ENCODE data around the gene TCEANC2.

DNA sequence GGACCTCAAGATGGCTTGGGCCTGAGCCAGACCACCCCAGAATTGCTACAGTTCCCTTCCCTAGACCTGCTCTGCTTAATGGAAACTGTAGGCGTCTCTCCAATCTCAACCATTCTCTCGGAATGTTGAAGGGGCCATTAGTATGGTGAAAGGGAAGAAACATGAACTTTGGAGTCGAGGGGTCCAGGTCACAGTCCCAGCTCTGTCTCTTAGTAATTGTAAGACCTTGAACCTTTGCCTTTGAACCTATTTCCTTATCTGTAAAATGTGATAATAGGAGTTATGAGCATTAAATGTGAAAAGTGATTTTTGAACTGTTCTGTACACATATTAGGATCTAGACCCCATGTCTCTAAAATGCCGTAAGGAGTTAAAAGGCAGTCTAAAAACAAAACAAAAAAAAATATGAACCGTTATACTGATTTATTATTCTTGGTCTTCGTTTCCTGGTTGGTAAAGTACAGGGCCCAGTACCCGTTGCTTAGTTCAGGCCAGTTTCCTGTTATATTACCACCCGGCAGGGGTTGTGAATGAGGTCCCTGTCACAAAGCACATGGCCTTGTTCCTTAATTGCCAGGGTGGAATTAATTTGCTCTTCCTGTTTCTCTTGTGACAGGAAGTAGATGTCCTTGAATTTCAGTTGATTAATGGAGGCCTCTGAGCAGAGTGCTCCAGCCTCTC, 42.3 kb downstream of the TCEANC2 start:
- TF ChIP-seq POLR2A (IDR thresholded peaks at IDR 0.05) = no peak
- no peak for TF ChIP-seq CTCF (IDR thresholded peaks at IDR 0.05)
- TF ChIP-seq POLR2AphosphoS5 (IDR thresholded peaks at IDR 0.05) = no peak
